ENCODE measurements around the gene HLA-DPB1. TPM values are rescaled to one million over a fixed set of nuclear protein-coding genes. Genes with fewer than 3 reads are reported as not detected.

Gene HLA-DPB1
- polyA plus RNA-seq, 3 donors: 569 to 682 (median 676) TPM

- peaks cover 0 to 3% (median 0%) of the 10 kb centered on the region in 3 donors for H3K27me3 Mint-ChIP-seq (ENCODE audit: low read depth in 3 of 3)
- H3K4me1 Mint-ChIP-seq: peaks cover 45% of the 10 kb centered on the region
- no CpG with 5 or more reads among the region's 4 CpGs for WGBS (ENCODE audit: insufficient coverage)
- DNase-seq: no peak
- Histone ChIP-seq H3K9me3 (replicated peaks in 1 of 2; ENCODE audit: control insufficient read depth in 1 of 2, insufficient read depth in 1 of 2, low read length in 2 of 2) (no peaks in the 10 kb centered on the region), H4K20me1 (ENCODE audit: insufficient read depth, low read length) (peaks cover 8% of the 10 kb centered on the region), H3K27me3 (ENCODE audit: control insufficient read depth in 2 of 2, insufficient read depth in 2 of 2, low read length in 2 of 2) (no peaks in the 10 kb centered on the region), H3K79me2 (ENCODE audit: insufficient read depth, low read length) (peaks cover 9% of the 10 kb centered on the region), H3K4me1 (ENCODE audit: control insufficient read depth in 1 of 2, insufficient read depth in 2 of 2, low read length in 2 of 2) (peaks cover 9 to 10% of the 10 kb centered on the region in 2 donors), H3K36me3 (replicated peaks in 1 of 2; ENCODE audit: control insufficient read depth in 1 of 2, insufficient read depth in 2 of 2, low read length in 2 of 2) (peaks cover 54 to 55% of the 10 kb centered on the region in 2 donors), H2AFZ (ENCODE audit: insufficient read depth, low read depth, low read length, poor library complexity, severe bottlenecking) (no peak overlapping the region), H3K4me3 (replicated peaks in 1 of 3; ENCODE audit: low read depth in 2 of 3, low read length in 3 of 3) (no peak overlapping the region), H3K27ac (ENCODE audit: low read depth in 1 of 2, low read length in 2 of 2) (no peak overlapping the region), H3K9ac (ENCODE audit: insufficient read depth, low read length, poor library complexity, severe bottlenecking) (no peak overlapping the region), H3K4me2 (replicated peaks; ENCODE audit: extremely low read depth, low read length, poor library complexity, severe bottlenecking) (no peak overlapping the region)
- H3K9me3 Mint-ChIP-seq: peaks cover 0 to 22% (median 10%) of the 10 kb centered on the region in 7 donors
- intact Hi-C loops (cut with micrococcal nuclease): no loop called here
- peak overlapping the region in 1 of 7 donors; percentile 60 for H3K27ac Mint-ChIP-seq
- no peak overlapping the region for H3K4me3 Mint-ChIP-seq
- no peak for TF ChIP-seq CTCF (IDR thresholded peaks at IDR 0.05)
- peaks cover 60 to 61% of the 10 kb centered on the region in 2 donors for H3K36me3 Mint-ChIP-seq
Measured at GRCh38 chr6:33064723-33065122, 11.1 kb upstream of the HLA-DPB1 start.

- H2AFZ ChIP-seq (ENCODE audit: insufficient read depth, low read depth, low read length, poor library complexity, severe bottlenecking): no peak overlapping the region
- H3K9me3 Mint-ChIP-seq: peaks cover 0 to 22% (median 10%) of the 10 kb centered on the region in 7 donors
- H3K36me3 Mint-ChIP-seq: peaks cover 65 to 66% of the 10 kb centered on the region in 2 donors
- H3K4me1 Mint-ChIP-seq: peaks cover 51% of the 10 kb centered on the region
- H3K9ac ChIP-seq (ENCODE audit: insufficient read depth, low read length, poor library complexity, severe bottlenecking): no peak overlapping the region
- H3K27ac ChIP-seq (ENCODE audit: low read depth in 1 of 2, low read length in 2 of 2): peak overlapping the region; percentile 13 to 20
- peaks cover 0 to 3% (median 0%) of the 10 kb centered on the region in 3 donors for H3K27me3 Mint-ChIP-seq (ENCODE audit: low read depth in 3 of 3)
- H3K79me2 ChIP-seq (ENCODE audit: insufficient read depth, low read length): peaks cover 15% of the 10 kb centered on the region
- H3K4me3 ChIP-seq (replicated peaks in 1 of 3; ENCODE audit: low read depth in 2 of 3, low read length in 3 of 3): no peak overlapping the region
- no peak for TF ChIP-seq CTCF (IDR thresholded peaks at IDR 0.05)
- H3K27me3 ChIP-seq (ENCODE audit: control insufficient read depth in 2 of 2, insufficient read depth in 2 of 2, low read length in 2 of 2): no peaks in the 10 kb centered on the region
- 96% methylated on average over 4 of the region's 4 CpGs for WGBS (ENCODE audit: insufficient coverage)
- H3K4me2 ChIP-seq (replicated peaks; ENCODE audit: extremely low read depth, low read length, poor library complexity, severe bottlenecking): no peak overlapping the region
- peaks cover 58 to 61% of the 10 kb centered on the region in 2 donors for H3K36me3 ChIP-seq (replicated peaks in 1 of 2; ENCODE audit: control insufficient read depth in 1 of 2, insufficient read depth in 2 of 2, low read length in 2 of 2)
- H3K4me1 ChIP-seq (ENCODE audit: control insufficient read depth in 1 of 2, insufficient read depth in 2 of 2, low read length in 2 of 2): peaks cover 13 to 14% of the 10 kb centered on the region in 2 donors
- intact Hi-C loops (cut with micrococcal nuclease): no loop called here
- no peak overlapping the region for H3K4me3 Mint-ChIP-seq
- H4K20me1 ChIP-seq (ENCODE audit: insufficient read depth, low read length): peaks cover 8% of the 10 kb centered on the region
- DNase-seq: no peak
- peak overlapping the region in 4 of 7 donors; percentile 31 to 85 (median 68) for H3K27ac Mint-ChIP-seq
- no peaks in the 10 kb centered on the region for H3K9me3 ChIP-seq (replicated peaks in 1 of 2; ENCODE audit: control insufficient read depth in 1 of 2, insufficient read depth in 1 of 2, low read length in 2 of 2)
Measured at GRCh38 chr6:33065312-33065711, 10.5 kb upstream of the HLA-DPB1 start.
